Common myeloid progenitor, CD34-positive (primary cell): ENCODE data around the gene ZNF518B.

ENCODE experiments used
- CTCF ChIA-PET: fragments of 350-600 bp; sonication (Branson Sonifier 250); formaldehyde crosslinking; loops from one replicate; lab custom pipeline; 2021; ENCODE audit warnings: antibody characterized with exemption; lab: Charles Lee
- POLR2A ChIA-PET: fragments of 350-600 bp; sonication (Branson Sonifier 250); formaldehyde crosslinking; loops from one replicate; lab custom pipeline; 2021; ENCODE audit warnings: antibody characterized with exemption; lab: Charles Lee
- DNase-seq, 3 donors: peaks; one replicate each; pipeline versions ENCODE4 v3.0.0 to v3.0.0-alpha.2; 2013
- H3K27ac ChIP-seq, 2 experiments: 1 replicate in 1 of 2; 2 replicates in 1 of 2; pipeline ENCODE4 v1.7.0; 2013; ENCODE audit warnings: inconsistent platforms in 2 of 2, low read length in 2 of 2, mild to moderate bottlenecking in 2 of 2, low read depth in 1 of 2, moderate library complexity in 1 of 2; ENCODE audit not compliant: severe bottlenecking in 2 of 2, insufficient read depth in 1 of 2, poor library complexity in 1 of 2
- H3K27me3 ChIP-seq, 5 experiments: replicated peaks in 2 of 5; 1 replicate in 3 of 5; 2 replicates in 2 of 5; pipeline versions ENCODE4 v1.6.1 to v1.7.0; 2013; ENCODE audit warnings: low read length in 4 of 5, mild to moderate bottlenecking in 2 of 5, moderate library complexity in 2 of 5, inconsistent platforms in 1 of 5; ENCODE audit not compliant: insufficient read depth in 5 of 5, control insufficient read depth in 4 of 5
- H3K36me3 ChIP-seq, 4 experiments: 1 replicate in 2 of 4; 2 replicates in 2 of 4; pipeline versions ENCODE4 v1.6.1 to v1.7.0; 2013; ENCODE audit warnings: low read length in 3 of 4, control low read depth in 1 of 4, mild to moderate bottlenecking in 1 of 4; ENCODE audit not compliant: control insufficient read depth in 4 of 4, insufficient read depth in 4 of 4
- H3K4me1 ChIP-seq, 4 experiments: 1 replicate in 3 of 4; 2 replicates in 1 of 4; pipeline versions ENCODE4 v1.6.1 to v1.7.1; 2013; ENCODE audit warnings: low read length in 3 of 4, mild to moderate bottlenecking in 3 of 4, control low read depth in 1 of 4, inconsistent platforms in 1 of 4, moderate library complexity in 1 of 4; ENCODE audit not compliant: control insufficient read depth in 4 of 4, insufficient read depth in 4 of 4; ENCODE audit errors: control extremely low read depth in 1 of 4
- H3K4me3 ChIP-seq, 7 experiments: 1 replicate in 4 of 7; 2 replicates in 3 of 7; pipeline versions ENCODE4 v1.5.1 to v1.7.0; 2013; ENCODE audit warnings: mild to moderate bottlenecking in 7 of 7, low read length in 6 of 7, moderate library complexity in 6 of 7, inconsistent platforms in 2 of 7, low read depth in 2 of 7, control low read depth in 1 of 7; ENCODE audit not compliant: insufficient read depth in 4 of 7, control insufficient read depth in 1 of 7; ENCODE audit errors: extremely low read depth in 1 of 7
- H3K9me3 ChIP-seq, 5 experiments: 1 replicate in 4 of 5; 2 replicates in 1 of 5; pipeline versions ENCODE4 v1.6.1 to v1.7.1; 2013; ENCODE audit warnings: low read length in 4 of 5, mild to moderate bottlenecking in 2 of 5, inconsistent platforms in 1 of 5, low read depth in 1 of 5, moderate library complexity in 1 of 5; ENCODE audit not compliant: control insufficient read depth in 4 of 5, insufficient read depth in 2 of 5; ENCODE audit errors: control extremely low read depth in 1 of 5
- WGBS: methylation state at CpG from one replicate; pipeline ENCODE4 v1.1.5; 2013; ENCODE audit not compliant: insufficient coverage; 5-methylcytosine and 5-hydroxymethylcytosine counted together

The ZNF518B gene

DNA sequence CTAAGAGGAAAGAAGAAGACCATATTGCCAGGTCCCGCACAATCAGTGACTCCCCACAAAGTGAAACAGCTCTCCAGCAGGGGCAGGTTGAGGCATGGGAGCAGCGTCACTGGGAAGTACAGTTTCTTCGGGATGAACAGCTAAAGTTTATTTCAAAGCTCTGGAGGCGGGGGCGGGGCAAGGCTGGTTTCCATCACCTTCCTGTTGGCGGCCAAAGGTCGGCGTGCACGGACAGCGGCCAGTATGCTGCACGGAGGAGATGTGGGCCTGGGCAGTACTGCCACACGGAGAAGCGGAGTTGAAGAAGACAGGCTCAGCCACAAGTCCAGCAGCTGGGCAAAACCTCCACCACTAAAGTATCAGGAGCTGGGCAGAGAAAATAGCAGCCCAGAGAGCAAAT, 951 bp upstream of the ZNF518B start:
- no peak for DNase-seq
- H3K4me1 ChIP-seq = peaks cover 0 to 27% (median 24%) of the 10 kb centered on the region in 4 experiments
- peaks cover 7 to 19% (median 14%) of the 10 kb centered on the region in 4 experiments for H3K36me3 ChIP-seq
- CTCF ChIA-PET = interaction anchor here (1.6 kb wide), 2 partner anchors 14 to 91 kb away, joined by 4 to 5 read pairs; no protein-coding TSS in a partner anchor
- POLR2A ChIA-PET = no interaction called here
- H3K4me3 ChIP-seq = peak overlapping the region in 1 of 7 experiments; percentile 65
- peaks cover 0 to 12% (median 3%) of the 10 kb centered on the region in 5 experiments for H3K9me3 ChIP-seq
- peak overlapping the region in 1 of 2 experiments; percentile 28 for H3K27ac ChIP-seq
- peaks cover 6 to 47% (median 23%) of the 10 kb centered on the region in 5 experiments for H3K27me3 ChIP-seq
- 76% methylated on average over 11 of the region's 13 CpGs for WGBS

DNA sequence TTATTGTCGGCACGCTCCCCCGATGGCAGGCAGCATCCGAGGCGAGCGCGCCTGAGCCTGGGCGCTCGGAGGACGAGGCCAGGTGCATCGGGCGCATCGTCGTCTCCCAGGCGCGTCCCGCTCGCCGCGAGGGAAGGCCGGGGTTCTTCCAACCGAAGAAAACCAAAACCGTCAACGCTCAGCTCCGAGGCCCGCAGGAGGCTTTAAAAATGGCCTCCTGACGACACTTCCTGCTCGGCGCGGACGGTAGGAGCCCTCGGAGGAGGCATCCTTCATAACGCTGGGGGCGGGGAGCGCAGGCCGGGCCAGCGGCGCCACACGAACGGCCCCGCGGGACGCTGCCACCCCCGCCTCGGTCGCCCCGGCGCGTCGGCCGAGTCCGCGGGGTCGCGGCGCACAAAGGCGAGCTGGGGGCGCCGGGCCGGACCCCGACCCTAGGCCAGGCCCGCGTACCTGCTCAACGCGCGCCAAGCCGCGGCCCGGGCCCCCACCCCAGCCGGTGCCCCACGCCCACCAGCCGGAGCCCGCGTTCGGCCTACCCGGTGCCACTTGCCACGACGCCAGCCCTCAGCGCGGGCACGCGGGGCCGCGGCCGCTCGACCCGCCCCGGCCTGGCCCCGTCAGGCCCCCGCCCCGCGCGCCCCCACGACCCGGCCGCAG, 501 bp downstream of the ZNF518B start:
- WGBS = 7% methylated on average over 76 of the region's 96 CpGs
- ChIA-PET CTCF (no interaction called here), POLR2A (interaction anchor here (0.9 kb wide), 1 partner anchor 340 kb away, joined by 4 read pairs; the partner anchor contains the start of gene WDR1)
- peaks cover 0 to 24% (median 21%) of the 10 kb centered on the region in 4 experiments for H3K4me1 ChIP-seq
- H3K27me3 ChIP-seq = peaks cover 0 to 32% (median 10%) of the 10 kb centered on the region in 5 experiments
- H3K9me3 ChIP-seq = peaks cover 2 to 10% (median 5%) of the 10 kb centered on the region in 5 experiments
- DNase-seq = peak; percentile 28 to 63 (median 47)
- H3K36me3 ChIP-seq = peaks cover 18 to 32% (median 26%) of the 10 kb centered on the region in 4 experiments
- H3K4me3 ChIP-seq = peak overlapping the region; percentile 11 to 73 (median 65)
- H3K27ac ChIP-seq = no peak overlapping the region

DNA sequence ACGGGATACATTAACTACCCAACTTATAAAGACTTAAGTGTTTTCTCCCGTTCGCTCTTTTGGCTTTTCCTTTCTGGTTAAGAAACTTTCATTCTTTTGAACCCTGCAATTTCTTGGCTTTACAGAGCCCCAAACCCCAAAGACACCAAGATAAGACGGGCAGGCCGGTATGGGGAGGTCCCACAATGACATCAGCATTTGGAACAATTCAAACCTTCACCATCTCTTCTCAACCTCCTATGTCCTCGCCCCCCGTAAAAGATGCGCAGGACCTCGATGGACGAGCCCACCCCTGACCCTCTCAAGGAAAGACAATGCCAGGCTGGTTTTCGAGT, 999 bp downstream of the ZNF518B start:
- POLR2A ChIA-PET = no interaction called here
- DNase-seq = no peak
- Histone ChIP-seq H3K27me3 (peaks cover 0 to 30% (median 8%) of the 10 kb centered on the region in 5 experiments), H3K9me3 (peaks cover 0 to 9% (median 5%) of the 10 kb centered on the region in 5 experiments), H3K4me1 (peaks cover 0 to 19% (median 17%) of the 10 kb centered on the region in 4 experiments), H3K27ac (no peak overlapping the region), H3K36me3 (peaks cover 20 to 33% (median 27%) of the 10 kb centered on the region in 4 experiments), H3K4me3 (peak overlapping the region; percentile 11 to 73 (median 65))
- 44% methylated on average over 9 of the region's 11 CpGs for WGBS
- CTCF ChIA-PET = no interaction called here

DNA sequence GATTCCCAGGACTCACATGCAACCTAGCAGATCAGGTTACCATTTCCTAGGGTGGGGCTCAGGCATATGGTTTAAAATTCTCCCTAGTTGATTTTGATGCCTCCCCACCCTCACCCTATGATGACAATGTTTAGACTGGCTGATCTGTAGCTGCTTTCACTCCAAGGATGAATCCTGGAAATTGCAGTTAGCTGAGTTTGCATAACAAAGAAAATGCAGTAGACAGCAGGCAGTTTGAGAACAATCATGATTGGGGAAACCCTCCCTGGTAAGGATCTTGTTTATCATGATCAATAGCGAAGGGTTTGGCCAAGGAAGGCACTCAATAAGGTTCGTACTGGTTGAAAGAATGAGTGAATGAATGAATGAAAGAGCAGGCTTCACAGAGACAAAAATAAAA, 2.1 kb downstream of the ZNF518B start:
- ChIA-PET POLR2A (no interaction called here), CTCF (no interaction called here)
- peaks cover 0 to 25% (median 5%) of the 10 kb centered on the region in 5 experiments for H3K27me3 ChIP-seq
- no peak overlapping the region for H3K4me3 ChIP-seq
- H3K4me1 ChIP-seq = peaks cover 0 to 16% (median 13%) of the 10 kb centered on the region in 4 experiments
- DNase-seq = no peak
- WGBS = 100% methylated on average over 2 of the region's 2 CpGs
- H3K9me3 ChIP-seq = peaks cover 3 to 11% (median 9%) of the 10 kb centered on the region in 5 experiments
- peaks cover 28 to 44% (median 37%) of the 10 kb centered on the region in 4 experiments for H3K36me3 ChIP-seq
- no peak overlapping the region for H3K27ac ChIP-seq

DNA sequence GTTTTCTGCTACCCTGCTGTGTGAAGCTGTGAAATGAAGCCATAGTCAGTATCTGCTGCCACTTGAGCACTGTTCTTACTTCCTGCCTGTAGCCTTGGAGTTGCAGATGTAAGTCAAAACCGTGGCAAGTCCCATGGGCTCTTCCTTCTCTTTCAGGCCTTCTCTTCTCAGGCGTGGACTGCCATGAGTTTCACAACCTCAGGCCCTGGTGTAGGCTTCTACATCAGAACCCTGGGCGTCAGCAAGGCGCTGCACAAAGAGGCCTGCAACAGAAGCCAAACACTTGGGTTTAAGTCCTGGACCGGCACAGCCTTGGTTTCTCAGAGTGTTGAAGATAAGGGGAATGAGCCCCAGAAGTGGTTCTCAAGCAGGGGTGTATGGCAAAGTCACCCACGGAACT, 2.5 kb downstream of the ZNF518B start:
- peaks cover 29 to 47% (median 39%) of the 10 kb centered on the region in 4 experiments for H3K36me3 ChIP-seq
- WGBS = 97% methylated on average over 5 of the region's 6 CpGs
- H3K4me1 ChIP-seq = peaks cover 0 to 16% (median 13%) of the 10 kb centered on the region in 4 experiments
- H3K9me3 ChIP-seq = peaks cover 5 to 13% (median 9%) of the 10 kb centered on the region in 5 experiments
- H3K4me3 ChIP-seq = no peak overlapping the region
- peaks cover 0 to 24% (median 5%) of the 10 kb centered on the region in 5 experiments for H3K27me3 ChIP-seq
- CTCF ChIA-PET = no interaction called here
- DNase-seq = no peak
- H3K27ac ChIP-seq = no peak overlapping the region
- POLR2A ChIA-PET = no interaction called here

DNA sequence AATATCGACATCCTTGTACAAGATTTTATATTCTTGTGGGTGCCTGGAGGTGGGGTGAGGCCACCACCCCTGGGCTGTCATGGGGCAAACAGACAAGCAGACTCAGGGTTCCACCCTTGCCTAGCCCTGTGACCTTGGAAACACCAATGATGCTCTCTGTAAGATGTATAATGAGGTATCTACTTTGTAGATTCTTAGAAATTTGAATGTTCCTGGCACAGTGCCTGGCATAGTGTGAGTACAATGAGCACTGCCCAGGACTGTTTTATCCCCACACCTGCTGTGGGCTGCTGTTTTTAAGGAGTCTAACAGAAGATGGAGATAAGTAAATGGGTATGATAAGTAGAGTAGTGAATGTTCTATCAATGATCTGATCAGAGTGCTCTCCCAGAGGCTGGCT, 3.1 kb downstream of the ZNF518B start:
- Histone ChIP-seq H3K9me3 (peaks cover 6 to 14% (median 11%) of the 10 kb centered on the region in 5 experiments), H3K27me3 (peaks cover 0 to 18% (median 5%) of the 10 kb centered on the region in 5 experiments), H3K36me3 (peaks cover 29 to 47% (median 39%) of the 10 kb centered on the region in 4 experiments), H3K4me1 (peaks cover 0 to 16% (median 13%) of the 10 kb centered on the region in 4 experiments), H3K4me3 (no peak overlapping the region), H3K27ac (no peak overlapping the region)
- 100% methylated on average over 1 of the region's 1 CpG for WGBS
- ChIA-PET CTCF (no interaction called here), POLR2A (no interaction called here)
- no peak for DNase-seq

DNA sequence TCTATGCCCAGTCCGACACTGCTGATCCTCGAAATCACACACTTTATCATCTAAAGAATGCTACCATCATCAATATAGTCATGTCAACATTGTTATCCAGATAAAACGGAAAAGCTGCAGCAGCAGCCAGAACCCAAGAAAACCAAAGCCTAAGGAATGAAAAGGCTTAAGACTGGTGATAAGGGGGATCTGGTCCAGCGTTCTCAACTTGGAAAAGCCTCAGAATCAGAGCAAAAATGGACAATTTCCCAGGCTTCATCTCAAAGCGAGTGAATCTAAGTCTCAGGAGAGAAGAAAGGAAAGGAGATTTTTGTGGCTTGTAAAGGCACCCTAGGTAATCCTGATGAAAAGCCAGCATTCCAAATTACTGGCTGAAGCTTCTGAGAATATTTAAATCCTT, 8.2 kb downstream of the ZNF518B start:
- H3K9me3 ChIP-seq = peaks cover 13 to 57% (median 37%) of the 10 kb centered on the region in 5 experiments
- H3K27me3 ChIP-seq = no peaks in the 10 kb centered on the region
- H3K4me3 ChIP-seq = no peak overlapping the region
- no peaks in the 10 kb centered on the region for H3K4me1 ChIP-seq
- CTCF ChIA-PET = no interaction called here
- POLR2A ChIA-PET = no interaction called here
- WGBS = 92% methylated on average over 4 of the region's 5 CpGs
- peaks cover 46 to 77% (median 56%) of the 10 kb centered on the region in 4 experiments for H3K36me3 ChIP-seq
- H3K27ac ChIP-seq = no peak overlapping the region
- DNase-seq = no peak
